K562 (cell line): ENCODE data around the gene AGRN. TPM values are rescaled to one million over a fixed set of nuclear protein-coding genes. Genes with fewer than 3 reads are reported as not detected.

Experiments
- CREB1 ChIP-seq, 2 experiments: sonication (generic) in 1 of 2; formaldehyde crosslinking in 1 of 2; IDR thresholded peaks; 2 replicates each; pipeline versions ENCODE4 v1.6.1 to v1.8.0; 2012 to 2022; ENCODE audit warnings: inconsistent platforms in 1 of 2, mild to moderate bottlenecking in 1 of 2, missing genetic modification reagents in 1 of 2, moderate library complexity in 1 of 2
- ELF1 ChIP-seq: fragments of 200-800 bp; sonication (Bioruptor generic); IDR thresholded peaks from 2 replicates; pipeline ENCODE4 v1.6.1; 2016; ENCODE audit warnings: missing genetic modification characterization, missing compliant biosample characterization
- ETS1 ChIP-seq: conservative IDR thresholded peaks from 2 replicates; pipeline ENCODE4 v1.6.1; 2011; ENCODE audit warnings: low read depth, mild to moderate bottlenecking, low read length; ENCODE audit not compliant: control insufficient read depth
- FOXJ2 ChIP-seq: fragments of 200-800 bp; sonication (Bioruptor generic); IDR thresholded peaks from 2 replicates; pipeline ENCODE4 v1.6.1; 2016; ENCODE audit warnings: missing genetic modification characterization, missing compliant biosample characterization
- FOXM1 ChIP-seq, 2 experiments: fragments of 450-650 bp in 1 of 2; sonication (generic) in 1 of 2; formaldehyde crosslinking in 1 of 2; IDR thresholded peaks; 2 replicates each; pipeline versions ENCODE4 v1.6.1 to v1.9.0; 2017 to 2022; ENCODE audit warnings: low read depth in 2 of 2, mild to moderate bottlenecking in 2 of 2, missing genetic modification reagents in 1 of 2, moderate library complexity in 1 of 2
- FOXP1 ChIP-seq: sonication (generic); formaldehyde crosslinking; IDR thresholded peaks from 2 replicates; pipeline ENCODE4 v1.8.0; 2022; ENCODE audit warnings: mild to moderate bottlenecking, missing genetic modification reagents
- GABPB1 ChIP-seq: sonication (generic); formaldehyde crosslinking; IDR thresholded peaks from 2 replicates; pipeline ENCODE4 v1.8.0; 2022; ENCODE audit warnings: mild to moderate bottlenecking, missing genetic modification reagents
- HDGF ChIP-seq: fragments of 450-650 bp; IDR thresholded peaks from 2 replicates; pipeline ENCODE4 v1.6.1; 2016
- HNRNPLL ChIP-seq: fragments of 200-400 bp; formaldehyde crosslinking; IDR thresholded peaks from 2 replicates; pipeline ENCODE4 v1.6.1; 2017; ENCODE audit warnings: low read length, low read depth, mild to moderate bottlenecking; ENCODE audit not compliant: poor library complexity, severe bottlenecking
- ILK ChIP-seq: fragments of 450-650 bp; IDR thresholded peaks from 2 replicates; pipeline ENCODE4 v1.6.1; 2016; ENCODE audit warnings: missing genetic modification characterization, low read depth, mild to moderate bottlenecking, missing compliant biosample characterization, moderate library complexity, borderline replicate concordance
- KLF1 ChIP-seq: fragments of 450-650 bp; IDR thresholded peaks from 2 replicates; pipeline ENCODE4 v1.6.1; 2016; ENCODE audit warnings: missing genetic modification characterization, missing compliant biosample characterization
- KLF13 ChIP-seq: fragments of 450-650 bp; IDR thresholded peaks from 2 replicates; pipeline ENCODE4 v1.6.1; 2016; ENCODE audit warnings: missing genetic modification characterization, low read depth, mild to moderate bottlenecking, missing compliant biosample characterization, moderate library complexity, borderline replicate concordance
- MAFF ChIP-seq: IDR thresholded peaks from 2 replicates; pipeline ENCODE4 v1.6.1; 2012; ENCODE audit warnings: low read length, improper control_type of control experiment
- MAFG ChIP-seq: fragments of 450-650 bp; conservative IDR thresholded peaks from 2 replicates; pipeline ENCODE4 v1.6.1; 2016; ENCODE audit warnings: missing genetic modification characterization, missing compliant biosample characterization
- SIN3B ChIP-seq: fragments of 450-650 bp; IDR thresholded peaks from 2 replicates; pipeline ENCODE4 v1.6.1; 2017; ENCODE audit warnings: low read depth, mild to moderate bottlenecking, moderate library complexity
- TAF7 ChIP-seq: fragments of 450-650 bp; IDR thresholded peaks from 2 replicates; pipeline ENCODE4 v1.6.1; 2016; ENCODE audit warnings: missing genetic modification characterization, missing compliant biosample characterization
- TCF3 ChIP-seq: sonication (generic); formaldehyde crosslinking; IDR thresholded peaks from 2 replicates; pipeline ENCODE4 v1.4.0; 2020; ENCODE audit warnings: mild to moderate bottlenecking, missing genetic modification reagents
- U2AF2 ChIP-seq: fragments of 200-400 bp; formaldehyde crosslinking; optimal IDR thresholded peaks from 2 replicates; pipeline ENCODE3; 2017; ENCODE audit warnings: low read depth, mild to moderate bottlenecking, low read length
- XRCC5 ChIP-seq: fragments of 200-400 bp; formaldehyde crosslinking; IDR thresholded peaks from 2 replicates; pipeline ENCODE4 v1.6.1; 2017; ENCODE audit warnings: low read depth, mild to moderate bottlenecking, low read length
- polyA plus RNA-seq, 8 experiments: library from polyadenylated mRNA; depleted of rRNA in 4 of 8; stranded (reverse) in 5 of 8; unstranded in 3 of 8; fragments of >200 nt; fragmentation: Nextera tagmentation in 2 of 8; fragmentation: Illumina TruSeq in 1 of 8; extraction: Ambion mirVana in 2 of 8; extraction: Trizol in 1 of 8; gene quantifications; 2 replicates each; pipeline versions ENCODE4 v1.2.1 to v1.2.3, GENCODE V29; 2011 to 2014; ENCODE audit warnings: inconsistent platforms in 1 of 8, missing spikeins in 1 of 8
- total RNA-seq, 7 experiments: library from RNA; depleted of rRNA in 6 of 7; stranded (reverse); fragments of >200 nt in 6 of 7; fragmentation: Illumina TruSeq in 2 of 7; extraction: Trizol in 2 of 7; gene quantifications; 2 replicates each; pipeline versions ENCODE4 v1.2.1 to v1.2.3, GENCODE V29; 2011 to 2021; ENCODE audit warnings: low replicate concordance in 1 of 7
- TF ChIP-seq, protein P1 (sequence below), 2 experiments: fragments of 200-800 bp in 1 of 2; sonication (Bioruptor generic) in 1 of 2; sonication (generic) in 1 of 2; formaldehyde crosslinking in 1 of 2; IDR thresholded peaks in 1 of 2; conservative IDR thresholded peaks in 1 of 2; 2 replicates each; pipeline versions ENCODE4 v1.5.0 to v1.6.1; 2016 to 2020; ENCODE audit warnings: missing compliant biosample characterization in 1 of 2, missing genetic modification characterization in 1 of 2, missing genetic modification reagents in 1 of 2
- TF ChIP-seq, protein P2 (sequence below): sonication (generic); formaldehyde crosslinking; IDR thresholded peaks from 2 replicates; pipeline ENCODE4 v1.8.0; 2022; ENCODE audit warnings: mild to moderate bottlenecking, missing genetic modification reagents

Gene AGRN
- total and polyA plus RNA-seq, 9 of the 15 experiments (the other 6 are each of a cell fraction or from before 2014, with no cell fraction given) = 0.04 to 111 (median 18.1) TPM

DNA sequence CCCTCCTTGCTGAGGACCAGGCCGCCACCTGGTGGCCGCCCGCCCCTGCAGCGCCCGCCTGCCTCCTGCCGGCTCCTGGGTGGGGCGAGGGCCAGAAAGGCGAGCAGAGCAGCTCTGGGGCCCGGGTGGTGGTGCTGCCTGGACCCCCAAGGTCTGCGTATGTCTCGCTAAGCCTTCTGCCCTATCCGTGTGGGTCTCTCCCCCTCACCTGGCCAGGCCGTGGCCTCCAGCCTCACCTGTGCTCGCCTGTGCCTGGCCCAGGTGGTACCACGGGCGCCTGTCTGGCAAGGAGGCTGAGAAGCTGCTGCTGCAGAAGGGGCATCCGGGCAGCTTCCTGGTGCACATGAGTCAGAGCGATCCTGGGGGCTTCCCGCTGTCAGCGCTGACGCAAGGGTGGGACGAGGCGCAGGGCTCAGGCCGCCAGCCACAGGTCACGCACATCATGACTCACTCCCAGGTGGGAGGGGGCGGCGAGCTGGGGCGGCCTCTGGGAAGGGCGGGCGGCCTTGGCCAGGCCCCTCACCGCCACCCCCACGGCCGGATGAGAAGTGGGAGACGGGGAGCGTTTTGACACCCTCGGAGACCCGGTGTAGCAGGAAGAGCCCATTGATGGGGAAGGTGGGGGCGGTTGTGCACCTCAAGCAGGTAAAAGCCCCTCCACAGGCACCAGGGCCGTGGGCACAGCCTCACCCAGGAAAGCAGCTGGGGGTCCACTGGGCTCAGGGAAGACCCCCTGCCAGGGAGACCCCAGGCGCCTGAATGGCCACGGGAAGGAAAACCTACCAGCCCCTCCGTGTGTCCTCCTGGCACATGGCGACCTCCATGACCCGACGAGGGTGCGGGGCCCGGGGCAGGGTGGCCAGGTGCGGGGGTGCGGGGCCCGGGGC, 44.3 kb downstream of the AGRN start (continued):
- TF ChIP-seq FOXM1 (IDR thresholded peaks at IDR 0.05; ENCODE audit: low read depth) (no peak), FOXM1 (CRISPR knock-in tag; IDR thresholded peaks at IDR 0.05; ENCODE audit: low read depth) (peak; percentile 76; the same call in 1 of the 2 replicates), HNRNPLL (peak; percentile 70), TCF3 (no peak), FOXJ2 (tag) (no peak), ILK (tag) (no peak), FOXP1 (CRISPR knock-in tag) (peak; percentile 49; the same call in 1 of the 2 replicates), U2AF2 (no peak), ELF1 (no peak), TAF7 (tag) (no peak), KLF1 (tag) (peak; percentile 49; the same call in 1 of the 2 replicates), MAFF (no peak), ETS1 (peak; percentile 27), XRCC5 (peak; percentile 90), MAFG (tag) (no peak), KLF13 (tag) (no peak), CREB1 (IDR thresholded peaks at IDR 0.05) (peak; percentile 82), CREB1 (CRISPR knock-in tag; IDR thresholded peaks at IDR 0.05) (peak; percentile 83; the same call in 1 of the 2 replicates), SIN3B (no peak), HDGF (peak; percentile 34; the same call in 1 of the 2 replicates), GABPB1 (CRISPR knock-in tag) (peak; percentile 83)
- TF ChIP-seq, protein P1, sequence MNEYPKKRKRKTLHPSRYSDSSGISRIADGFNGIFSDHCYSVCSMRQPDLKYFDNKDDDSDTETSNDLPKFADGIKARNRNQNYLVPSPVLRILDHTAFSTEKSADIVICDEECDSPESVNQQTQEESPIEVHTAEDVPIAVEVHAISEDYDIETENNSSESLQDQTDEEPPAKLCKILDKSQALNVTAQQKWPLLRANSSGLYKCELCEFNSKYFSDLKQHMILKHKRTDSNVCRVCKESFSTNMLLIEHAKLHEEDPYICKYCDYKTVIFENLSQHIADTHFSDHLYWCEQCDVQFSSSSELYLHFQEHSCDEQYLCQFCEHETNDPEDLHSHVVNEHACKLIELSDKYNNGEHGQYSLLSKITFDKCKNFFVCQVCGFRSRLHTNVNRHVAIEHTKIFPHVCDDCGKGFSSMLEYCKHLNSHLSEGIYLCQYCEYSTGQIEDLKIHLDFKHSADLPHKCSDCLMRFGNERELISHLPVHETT (CRISPR knock-in tag; conservative IDR thresholded peaks at IDR 0.05 in 1 of 2, IDR thresholded peaks at IDR 0.05 in 1 of 2) = no peak
- TF ChIP-seq, protein P2, sequence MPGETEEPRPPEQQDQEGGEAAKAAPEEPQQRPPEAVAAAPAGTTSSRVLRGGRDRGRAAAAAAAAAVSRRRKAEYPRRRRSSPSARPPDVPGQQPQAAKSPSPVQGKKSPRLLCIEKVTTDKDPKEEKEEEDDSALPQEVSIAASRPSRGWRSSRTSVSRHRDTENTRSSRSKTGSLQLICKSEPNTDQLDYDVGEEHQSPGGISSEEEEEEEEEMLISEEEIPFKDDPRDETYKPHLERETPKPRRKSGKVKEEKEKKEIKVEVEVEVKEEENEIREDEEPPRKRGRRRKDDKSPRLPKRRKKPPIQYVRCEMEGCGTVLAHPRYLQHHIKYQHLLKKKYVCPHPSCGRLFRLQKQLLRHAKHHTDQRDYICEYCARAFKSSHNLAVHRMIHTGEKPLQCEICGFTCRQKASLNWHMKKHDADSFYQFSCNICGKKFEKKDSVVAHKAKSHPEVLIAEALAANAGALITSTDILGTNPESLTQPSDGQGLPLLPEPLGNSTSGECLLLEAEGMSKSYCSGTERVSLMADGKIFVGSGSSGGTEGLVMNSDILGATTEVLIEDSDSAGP (CRISPR knock-in tag) = 0 out of 2 replicates have a peak, but pooled peaks have one; percentile 52
